ENCODE measurements around the gene LRP5.

- TF ChIP-seq POLR2A (IDR thresholded peaks at IDR 0.05) (no peak), CTCF (IDR thresholded peaks at IDR 0.05) (no peak), POLR2AphosphoS5 (IDR thresholded peaks at IDR 0.05; ENCODE audit: insufficient read depth in 1 of 2, low read depth in 1 of 2) (no peak)
Measured at GRCh38 chr11:68297494-68297811, 14.9 kb upstream of the LRP5 start.

Data from vagina (tissue), 2 donors.